LNCaP clone FGC (cell line): ENCODE measurements around the gene POLE.

Experiments used
- DNase-seq: peaks from one replicate; pipeline ENCODE4 v3.0.0-alpha.2; 2011; ENCODE audit warnings: low read depth
- H3K4me3 ChIP-seq: 2 replicates; pipeline ENCODE4 v1.5.1; 2011; ENCODE audit warnings: mild to moderate bottlenecking, low read depth, low read length, control low read depth
- CTCF ChIP-seq: IDR thresholded peaks from 2 replicates; pipeline ENCODE4 v1.5.1; 2012; ENCODE audit warnings: mild to moderate bottlenecking; ENCODE audit not compliant: control insufficient read depth, insufficient read depth; ENCODE audit errors: extremely low read depth

Gene POLE

GRCh38 chr12:132578826-132579225, 108.3 kb downstream of the POLE start:
- DNase-seq: no peak
- TF ChIP-seq CTCF: no peak

GRCh38 chr12:132578118-132578517, 109.0 kb downstream of the POLE start:
- H3K4me3 ChIP-seq: no peak overlapping the region
- no peak for DNase-seq
- TF ChIP-seq CTCF: no peak

More at GRCh38 chr12:132578826-132579225, 108.3 kb downstream of the POLE start:
- H3K4me3 ChIP-seq: no peak overlapping the region

- no peak overlapping the region for H3K4me3 ChIP-seq
- no peak for TF ChIP-seq CTCF
- DNase-seq: no peak
These were observed 109.8 kb downstream of the POLE start for GRCh38 chr12:132577191-132577920.

- DNase-seq: no peak
- no peak overlapping the region for H3K4me3 ChIP-seq
- no peak for TF ChIP-seq CTCF
These were observed 110.4 kb downstream of the POLE start for GRCh38 chr12:132576701-132577100.

GRCh38 chr12:132575661-132576060, 111.5 kb downstream of the POLE start:
- no peak for TF ChIP-seq CTCF
- no peak for DNase-seq
- no peak overlapping the region for H3K4me3 ChIP-seq

GRCh38 chr12:132574271-132574996, 112.7 kb downstream of the POLE start:
- TF ChIP-seq CTCF: no peak
- no peak overlapping the region for H3K4me3 ChIP-seq
- no peak for DNase-seq
